ENCODE results near the gene MEGF11.

Gene MEGF11

GRCh38 chr15:65901836-65902235, 351.7 kb downstream of the MEGF11 start:
- TF ChIP-seq, protein P1, sequence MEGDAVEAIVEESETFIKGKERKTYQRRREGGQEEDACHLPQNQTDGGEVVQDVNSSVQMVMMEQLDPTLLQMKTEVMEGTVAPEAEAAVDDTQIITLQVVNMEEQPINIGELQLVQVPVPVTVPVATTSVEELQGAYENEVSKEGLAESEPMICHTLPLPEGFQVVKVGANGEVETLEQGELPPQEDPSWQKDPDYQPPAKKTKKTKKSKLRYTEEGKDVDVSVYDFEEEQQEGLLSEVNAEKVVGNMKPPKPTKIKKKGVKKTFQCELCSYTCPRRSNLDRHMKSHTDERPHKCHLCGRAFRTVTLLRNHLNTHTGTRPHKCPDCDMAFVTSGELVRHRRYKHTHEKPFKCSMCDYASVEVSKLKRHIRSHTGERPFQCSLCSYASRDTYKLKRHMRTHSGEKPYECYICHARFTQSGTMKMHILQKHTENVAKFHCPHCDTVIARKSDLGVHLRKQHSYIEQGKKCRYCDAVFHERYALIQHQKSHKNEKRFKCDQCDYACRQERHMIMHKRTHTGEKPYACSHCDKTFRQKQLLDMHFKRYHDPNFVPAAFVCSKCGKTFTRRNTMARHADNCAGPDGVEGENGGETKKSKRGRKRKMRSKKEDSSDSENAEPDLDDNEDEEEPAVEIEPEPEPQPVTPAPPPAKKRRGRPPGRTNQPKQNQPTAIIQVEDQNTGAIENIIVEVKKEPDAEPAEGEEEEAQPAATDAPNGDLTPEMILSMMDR (IDR thresholded peaks at IDR 0.05; ENCODE audit: low read depth, low read length), result no peak
- TF ChIP-seq EZH2phosphoT487 (IDR thresholded peaks at IDR 0.05; ENCODE audit: low read depth), result no peak
- no peaks in the 10 kb centered on the region for H3K27me3 ChIP-seq (ENCODE audit: low read depth, low read length)
- no peak overlapping the region for H3K9ac ChIP-seq (ENCODE audit: low read length)
- H3K79me2 ChIP-seq (ENCODE audit: low read length), result no peaks in the 10 kb centered on the region
- H3K9me3 ChIP-seq (ENCODE audit: insufficient read depth, low read length), result no peaks in the 10 kb centered on the region
- H2AFZ ChIP-seq (ENCODE audit: low read depth, low read length), result no peak overlapping the region
- no peak overlapping the region for H3K4me3 ChIP-seq (ENCODE audit: low read length)
- peaks cover 26% of the 10 kb centered on the region for H3K36me3 ChIP-seq (replicated peaks; ENCODE audit: low read depth, low read length)
- H3K4me1 ChIP-seq (ENCODE audit: low read length), result peaks cover 32% of the 10 kb centered on the region
- H4K20me1 ChIP-seq (ENCODE audit: insufficient read depth, low read length), result peaks cover 7% of the 10 kb centered on the region; the same call in 1 of the 2 replicates
- H3K4me2 ChIP-seq (ENCODE audit: low read length), result peak overlapping the region; percentile 34
- no peak overlapping the region for H3K27ac ChIP-seq (ENCODE audit: low read length)

GRCh38 chr15:65901336-65901735, 352.2 kb downstream of the MEGF11 start:
- H3K4me3 ChIP-seq (ENCODE audit: low read length), result no peak overlapping the region
- no peak overlapping the region for H3K4me2 ChIP-seq (ENCODE audit: low read length)
- H3K9ac ChIP-seq (ENCODE audit: low read length), result no peak overlapping the region
- H2AFZ ChIP-seq (ENCODE audit: low read depth, low read length), result no peak overlapping the region
- peaks cover 7% of the 10 kb centered on the region; the same call in 1 of the 2 replicates for H4K20me1 ChIP-seq (ENCODE audit: insufficient read depth, low read length)
- H3K27me3 ChIP-seq (ENCODE audit: low read depth, low read length), result no peaks in the 10 kb centered on the region
- H3K36me3 ChIP-seq (replicated peaks; ENCODE audit: low read depth, low read length), result peaks cover 28% of the 10 kb centered on the region
- H3K79me2 ChIP-seq (ENCODE audit: low read length), result no peaks in the 10 kb centered on the region
- H3K9me3 ChIP-seq (ENCODE audit: insufficient read depth, low read length), result no peaks in the 10 kb centered on the region
- H3K4me1 ChIP-seq (ENCODE audit: low read length), result peaks cover 32% of the 10 kb centered on the region
- H3K27ac ChIP-seq (ENCODE audit: low read length), result no peak overlapping the region
- TF ChIP-seq, protein P1 (IDR thresholded peaks at IDR 0.05; ENCODE audit: low read depth, low read length), result no peak
- TF ChIP-seq EZH2phosphoT487 (IDR thresholded peaks at IDR 0.05; ENCODE audit: low read depth), result no peak

DNA sequence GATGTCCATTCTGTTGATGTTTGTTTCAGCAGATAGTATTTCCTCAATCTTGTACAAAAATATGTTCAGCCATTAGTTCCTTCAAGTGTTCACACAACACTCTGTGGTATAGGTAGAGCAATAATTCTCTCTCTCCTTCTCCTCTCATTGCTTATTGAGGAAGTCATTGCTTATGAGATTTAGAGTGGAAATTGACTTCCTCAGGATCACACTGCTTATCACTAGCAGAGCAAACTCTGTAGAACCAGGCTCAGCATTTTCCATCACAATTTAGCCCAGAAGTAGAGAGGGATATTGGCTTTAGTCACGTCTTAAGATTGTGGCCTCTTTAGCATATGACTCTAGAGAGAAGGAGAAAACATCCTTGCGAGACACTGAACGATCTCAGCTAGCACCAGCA, 353.1 kb downstream of the MEGF11 start:
- peaks cover 7% of the 10 kb centered on the region; the same call in 1 of the 2 replicates for H4K20me1 ChIP-seq (ENCODE audit: insufficient read depth, low read length)
- no peaks in the 10 kb centered on the region for H3K9me3 ChIP-seq (ENCODE audit: insufficient read depth, low read length)
- no peak overlapping the region for H3K9ac ChIP-seq (ENCODE audit: low read length)
- no peaks in the 10 kb centered on the region for H3K79me2 ChIP-seq (ENCODE audit: low read length)
- no peak overlapping the region for H2AFZ ChIP-seq (ENCODE audit: low read depth, low read length)
- H3K27ac ChIP-seq (ENCODE audit: low read length), result no peak overlapping the region
- peaks cover 28% of the 10 kb centered on the region for H3K36me3 ChIP-seq (replicated peaks; ENCODE audit: low read depth, low read length)
- no peak overlapping the region for H3K4me3 ChIP-seq (ENCODE audit: low read length)
- no peak for TF ChIP-seq EZH2phosphoT487 (IDR thresholded peaks at IDR 0.05; ENCODE audit: low read depth)
- TF ChIP-seq, protein P1 (IDR thresholded peaks at IDR 0.05; ENCODE audit: low read depth, low read length), result no peak
- H3K27me3 ChIP-seq (ENCODE audit: low read depth, low read length), result no peaks in the 10 kb centered on the region
- H3K4me1 ChIP-seq (ENCODE audit: low read length), result peaks cover 32% of the 10 kb centered on the region
- H3K4me2 ChIP-seq (ENCODE audit: low read length), result no peak overlapping the region

- Histone ChIP-seq H3K27me3 (ENCODE audit: low read depth, low read length) (no peaks in the 10 kb centered on the region), H3K9me3 (ENCODE audit: insufficient read depth, low read length) (no peaks in the 10 kb centered on the region), H3K4me2 (ENCODE audit: low read length) (no peak overlapping the region), H2AFZ (ENCODE audit: low read depth, low read length) (no peak overlapping the region), H3K27ac (ENCODE audit: low read length) (no peak overlapping the region), H3K4me3 (ENCODE audit: low read length) (no peak overlapping the region), H3K4me1 (ENCODE audit: low read length) (no peaks in the 10 kb centered on the region), H3K36me3 (replicated peaks; ENCODE audit: low read depth, low read length) (peaks cover 20% of the 10 kb centered on the region), H3K79me2 (ENCODE audit: low read length) (no peaks in the 10 kb centered on the region), H3K9ac (ENCODE audit: low read length) (no peak overlapping the region), H4K20me1 (ENCODE audit: insufficient read depth, low read length) (0 out of 2 replicates have a peak, but pooled peaks cover 4% of the 10 kb centered on the region)
- TF ChIP-seq, protein P1 (IDR thresholded peaks at IDR 0.05; ENCODE audit: low read depth, low read length), result no peak
- no peak for TF ChIP-seq EZH2phosphoT487 (IDR thresholded peaks at IDR 0.05; ENCODE audit: low read depth)
These were observed 357.3 kb downstream of the MEGF11 start for GRCh38 chr15:65896236-65896635.

Measured in OCI-LY3 (cell line).